NCI-H748 (cell line): ENCODE results near the gene ZNF618.

ENCODE experiments used
- DNase-seq: peaks from one replicate; lab custom pipeline; 2025; ENCODE audit not compliant: unreplicated experiment; lab: John Stamatoyannopoulos, UW

The ZNF618 gene

GRCh38 chr9:114090798-114091197 lies 214.7 kb downstream of the ZNF618 start:
- no peak for DNase-seq

GRCh38 chr9:114091711-114092110 lies 215.6 kb downstream of the ZNF618 start:
- no peak for DNase-seq

- DNase-seq: no peak
Observed at GRCh38 chr9:114092336-114092735, 216.2 kb downstream of the ZNF618 start.

GRCh38 chr9:114093031-114093471 lies 216.9 kb downstream of the ZNF618 start:
- no peak for DNase-seq

GRCh38 chr9:114093761-114094505 lies 217.8 kb downstream of the ZNF618 start:
- DNase-seq: no peak

GRCh38 chr9:114094971-114095370 lies 218.9 kb downstream of the ZNF618 start:
- no peak for DNase-seq

- no peak for DNase-seq
Observed at GRCh38 chr9:114096041-114096511, 220.0 kb downstream of the ZNF618 start.

GRCh38 chr9:114096866-114097612 lies 220.9 kb downstream of the ZNF618 start:
- no peak for DNase-seq

GRCh38 chr9:114097613-114098020 lies 221.5 kb downstream of the ZNF618 start:
- DNase-seq: peak; percentile 70

GRCh38 chr9:114098021-114098935 lies 222.2 kb downstream of the ZNF618 start:
- DNase-seq: peak; percentile 82

- peak; percentile 78 for DNase-seq
Observed at GRCh38 chr9:114098936-114099668, 223.0 kb downstream of the ZNF618 start, which contains the start of gene KIF12. KIF12 (minus strand) TSS chr9:114099292; CDS start chr9:114099276, 16 bp downstream.

GRCh38 chr9:114099669-114100270 lies 223.7 kb downstream of the ZNF618 start:
- no peak for DNase-seq

GRCh38 chr9:114100536-114100935 lies 224.4 kb downstream of the ZNF618 start:
- DNase-seq: no peak

- DNase-seq: no peak
Observed at GRCh38 chr9:114102484-114102883, 226.4 kb downstream of the ZNF618 start.

- no peak for DNase-seq
Observed at GRCh38 chr9:114105236-114105635, 229.1 kb downstream of the ZNF618 start.
